SK-N-SH treated with all-trans-retinoic acid at 6 μM for 48 hours (cell line): ENCODE data around the gene AMPH.
"Not testable (repeated sequence)": the region's sequence is repeated elsewhere in the genome, so short reads cannot be mapped to it uniquely, and the experiment has no call there.

ENCODE experiments used
- ARNTL ChIP-seq: fragments of 450-650 bp; formaldehyde crosslinking; IDR thresholded peaks from 2 replicates; pipeline ENCODE4 v1.5.0; 2020; ENCODE audit warnings: low read depth, mild to moderate bottlenecking, moderate library complexity, borderline replicate concordance
- BACH2 ChIP-seq: fragments of 250-450 bp; sonication (Bioruptor Pico); IDR thresholded peaks from 2 replicates; pipeline ENCODE4 v1.9.0; 2021; ENCODE audit warnings: mild to moderate bottlenecking, borderline replicate concordance
- ESRRG ChIP-seq: fragments of 250-450 bp; sonication (Bioruptor Pico); IDR thresholded peaks from 2 replicates; pipeline ENCODE4 v1.6.1; 2021; ENCODE audit warnings: mild to moderate bottlenecking
- ISL1 ChIP-seq: fragments of 250-450 bp; sonication (Bioruptor Pico); IDR thresholded peaks from 2 replicates; pipeline ENCODE4 v2.1.2; 2022; ENCODE audit warnings: mild to moderate bottlenecking, moderate library complexity
- RARB ChIP-seq: fragments of 250-450 bp; sonication (Bioruptor Pico); IDR thresholded peaks from 2 replicates; pipeline ENCODE4 v1.8.0; 2021; ENCODE audit warnings: mild to moderate bottlenecking, moderate library complexity
- SNAI2 ChIP-seq: fragments of 250-450 bp; sonication (Bioruptor Pico); IDR thresholded peaks from 2 replicates; pipeline ENCODE4 v1.5.0; 2020; ENCODE audit warnings: mild to moderate bottlenecking, moderate library complexity
- TCF4 ChIP-seq: fragments of 250-450 bp; sonication (Bioruptor Pico); IDR thresholded peaks from 2 replicates; pipeline ENCODE4 v1.8.0; 2021; ENCODE audit warnings: mild to moderate bottlenecking, moderate library complexity, borderline replicate concordance
- ZFP3 ChIP-seq: fragments of 250-450 bp; sonication (Bioruptor Pico); IDR thresholded peaks from 2 replicates; pipeline ENCODE4 v1.5.0; 2020; ENCODE audit warnings: mild to moderate bottlenecking, moderate library complexity
- ZNF565 ChIP-seq: fragments of 450-650 bp; formaldehyde crosslinking; conservative IDR thresholded peaks from 2 replicates; pipeline ENCODE4 v1.5.0; 2020; ENCODE audit warnings: low read depth, mild to moderate bottlenecking, moderate library complexity
- ZNF8 ChIP-seq: fragments of 450-650 bp; formaldehyde crosslinking; IDR thresholded peaks from 2 replicates; pipeline ENCODE4 v1.5.0; 2020; ENCODE audit warnings: mild to moderate bottlenecking, moderate library complexity
- TF ChIP-seq, protein P1 (sequence below): fragments of 250-450 bp; sonication (Bioruptor Pico); IDR thresholded peaks from 2 replicates; pipeline ENCODE4 v1.8.0; 2020; ENCODE audit warnings: mild to moderate bottlenecking, moderate library complexity, borderline replicate concordance
- TF ChIP-seq, protein P2 (sequence below): fragments of 250-450 bp; sonication (Bioruptor Pico); IDR thresholded peaks from 2 replicates; pipeline ENCODE4 v1.5.1; 2020; ENCODE audit warnings: low read depth, mild to moderate bottlenecking, moderate library complexity

DNA sequence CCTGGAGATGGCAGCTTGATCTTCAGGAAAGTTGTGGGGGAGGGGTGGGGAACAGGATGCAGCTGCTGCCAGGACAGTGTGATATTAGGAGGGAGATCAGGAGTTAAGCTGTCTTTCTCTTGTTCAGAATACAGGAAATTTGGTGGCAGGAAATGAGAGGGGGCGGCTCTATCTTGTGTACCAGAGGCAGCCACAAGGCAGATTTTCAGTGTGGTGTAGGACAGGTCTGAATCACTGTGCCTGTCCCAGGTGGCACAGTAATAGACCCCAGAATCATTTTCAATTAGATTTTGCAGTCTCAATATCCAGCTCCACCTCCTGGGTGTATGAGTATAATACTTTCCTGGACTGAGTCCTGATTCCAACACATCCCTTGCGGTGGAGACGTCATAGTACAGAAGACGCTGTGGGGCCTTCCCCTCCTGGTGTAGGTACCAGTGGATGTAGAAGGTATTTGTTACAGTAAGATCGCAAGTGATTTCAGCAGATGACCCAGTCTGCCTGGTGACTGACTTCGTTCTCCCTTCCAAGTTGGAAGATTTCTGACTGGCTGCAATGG is 272.8 kb downstream of the AMPH start:
- not testable (repeated sequence) for TF ChIP-seq ZNF8; TCF4 (CRISPR knock-in tag); BACH2 (CRISPR knock-in tag); SNAI2 (CRISPR knock-in tag); ESRRG (CRISPR knock-in tag); ARNTL (CRISPR knock-in tag); ZNF565 (CRISPR knock-in tag); ISL1; RARB (CRISPR knock-in tag); ZFP3 (CRISPR knock-in tag)
- TF ChIP-seq, protein P1, sequence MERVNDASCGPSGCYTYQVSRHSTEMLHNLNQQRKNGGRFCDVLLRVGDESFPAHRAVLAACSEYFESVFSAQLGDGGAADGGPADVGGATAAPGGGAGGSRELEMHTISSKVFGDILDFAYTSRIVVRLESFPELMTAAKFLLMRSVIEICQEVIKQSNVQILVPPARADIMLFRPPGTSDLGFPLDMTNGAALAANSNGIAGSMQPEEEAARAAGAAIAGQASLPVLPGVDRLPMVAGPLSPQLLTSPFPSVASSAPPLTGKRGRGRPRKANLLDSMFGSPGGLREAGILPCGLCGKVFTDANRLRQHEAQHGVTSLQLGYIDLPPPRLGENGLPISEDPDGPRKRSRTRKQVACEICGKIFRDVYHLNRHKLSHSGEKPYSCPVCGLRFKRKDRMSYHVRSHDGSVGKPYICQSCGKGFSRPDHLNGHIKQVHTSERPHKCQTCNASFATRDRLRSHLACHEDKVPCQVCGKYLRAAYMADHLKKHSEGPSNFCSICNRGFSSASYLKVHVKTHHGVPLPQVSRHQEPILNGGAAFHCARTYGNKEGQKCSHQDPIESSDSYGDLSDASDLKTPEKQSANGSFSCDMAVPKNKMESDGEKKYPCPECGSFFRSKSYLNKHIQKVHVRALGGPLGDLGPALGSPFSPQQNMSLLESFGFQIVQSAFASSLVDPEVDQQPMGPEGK (CRISPR knock-in tag): not testable (repeated sequence)
- TF ChIP-seq, protein P2, sequence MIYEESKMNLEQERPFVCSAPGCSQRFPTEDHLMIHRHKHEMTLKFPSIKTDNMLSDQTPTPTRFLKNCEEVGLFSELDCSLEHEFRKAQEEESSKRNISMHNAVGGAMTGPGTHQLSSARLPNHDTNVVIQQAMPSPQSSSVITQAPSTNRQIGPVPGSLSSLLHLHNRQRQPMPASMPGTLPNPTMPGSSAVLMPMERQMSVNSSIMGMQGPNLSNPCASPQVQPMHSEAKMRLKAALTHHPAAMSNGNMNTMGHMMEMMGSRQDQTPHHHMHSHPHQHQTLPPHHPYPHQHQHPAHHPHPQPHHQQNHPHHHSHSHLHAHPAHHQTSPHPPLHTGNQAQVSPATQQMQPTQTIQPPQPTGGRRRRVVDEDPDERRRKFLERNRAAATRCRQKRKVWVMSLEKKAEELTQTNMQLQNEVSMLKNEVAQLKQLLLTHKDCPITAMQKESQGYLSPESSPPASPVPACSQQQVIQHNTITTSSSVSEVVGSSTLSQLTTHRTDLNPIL: not testable (repeated sequence)
